GM21786 (cell line): Measurements from ENCODE around the gene NCOA1.
A peak's percentile ranks its signal among the peaks of the same experiment; 100 is the strongest.
"Not testable (repeated sequence)": the region's sequence is repeated elsewhere in the genome, so short reads cannot be mapped to it uniquely, and the experiment has no call there.

Experiments
- ATAC-seq: cut with Tn5 transposase; IDR thresholded peaks from one replicate; pipeline ENCODE4 v1.9.1; 2021; ENCODE audit not compliant: unreplicated experiment

NCOA1 gene

GRCh38 chr2:24505534-24506275 is 14.7 kb downstream of the NCOA1 start:
- ATAC-seq, result no peak

GRCh38 chr2:24507549-24507948 is 16.5 kb downstream of the NCOA1 start:
- ATAC-seq, result no peak

- ATAC-seq, result no peak
These were observed 17.8 kb downstream of the NCOA1 start for GRCh38 chr2:24508878-24509277.

- peak; percentile 86 for ATAC-seq
These were observed 18.4 kb downstream of the NCOA1 start for GRCh38 chr2:24509425-24509824.

GRCh38 chr2:24509840-24510239 is 18.8 kb downstream of the NCOA1 start:
- ATAC-seq, result peak; percentile 47

- no peak for ATAC-seq
These were observed 19.7 kb downstream of the NCOA1 start for GRCh38 chr2:24510771-24511170.

GRCh38 chr2:24511198-24511597 is 20.1 kb downstream of the NCOA1 start:
- no peak for ATAC-seq

- peak; percentile 25 for ATAC-seq
These were observed 20.8 kb downstream of the NCOA1 start for GRCh38 chr2:24511894-24512293.

- no peak for ATAC-seq
These were observed 21.4 kb downstream of the NCOA1 start for GRCh38 chr2:24512404-24512803.

GRCh38 chr2:24512831-24513230 is 21.8 kb downstream of the NCOA1 start:
- ATAC-seq, result no peak

- ATAC-seq, result no peak
These were observed 22.4 kb downstream of the NCOA1 start for GRCh38 chr2:24513281-24514071.

- ATAC-seq, result no peak
These were observed 23.8 kb downstream of the NCOA1 start for GRCh38 chr2:24514820-24515219.

- no peak for ATAC-seq
These were observed 24.3 kb downstream of the NCOA1 start for GRCh38 chr2:24515335-24515734.

GRCh38 chr2:24515831-24516230 is 24.8 kb downstream of the NCOA1 start:
- ATAC-seq, result no peak

GRCh38 chr2:24517247-24517646 is 26.2 kb downstream of the NCOA1 start:
- no peak for ATAC-seq

GRCh38 chr2:24520175-24520574 is 29.1 kb downstream of the NCOA1 start:
- ATAC-seq, result no peak

- ATAC-seq, result no peak
These were observed 30.3 kb downstream of the NCOA1 start for GRCh38 chr2:24521162-24521857.

GRCh38 chr2:24521975-24522639 is 31.1 kb downstream of the NCOA1 start:
- no peak for ATAC-seq

GRCh38 chr2:24527536-24527935 is 36.5 kb downstream of the NCOA1 start:
- no peak for ATAC-seq

- no peak for ATAC-seq
These were observed 39.7 kb downstream of the NCOA1 start for GRCh38 chr2:24530796-24531195.

- not testable (repeated sequence) for ATAC-seq
These were observed 40.6 kb downstream of the NCOA1 start for GRCh38 chr2:24531610-24532009.
